GM12878 (cell line): ENCODE measurements around the gene ZBED1. TPM values are rescaled to one million over a fixed set of nuclear protein-coding genes. Genes with fewer than 3 reads are reported as not detected.

Experiments used
- ATAC-seq: fragments of 200-7000 bp; cut with Tn5 transposase; 3 replicates; pipeline ENCODE4 v1.9.1; 2020; ENCODE audit warnings: mild to moderate bottlenecking, moderate library complexity
- BruUV-seq: library from RNA; stranded (reverse); fragments of 400-500 nt; replicated peaks from 2 replicates; lab custom pipeline; 2021; lab: Mats Ljungman, UMichigan
- CTCF ChIA-PET: fragments of 300-600 bp; sonication (Branson Sonifier 250); formaldehyde crosslinking; extraction: SDS; loops from one replicate; lab custom pipeline; 2021; ENCODE audit warnings: inconsistent platforms; lab: Yijun Ruan, JAX
- POLR2A ChIA-PET: fragments of 350-600 bp; formaldehyde crosslinking; extraction: SDS; loops from one replicate; lab custom pipeline; 2021; ENCODE audit warnings: inconsistent platforms; lab: Charles Lee
- RAD21 ChIA-PET: fragments of 300-600 bp; sonication (Branson Sonifier 250); formaldehyde crosslinking; loops from one replicate; lab custom pipeline; 2023; ENCODE audit warnings: antibody characterized with exemption; ENCODE audit not compliant: unreplicated experiment; lab: Charles Lee
- SMC1A ChIA-PET: fragments of 300-600 bp; sonication (Branson Sonifier 250); formaldehyde crosslinking; loops from one replicate; lab custom pipeline; 2023; ENCODE audit not compliant: unreplicated experiment, uncharacterized antibody; lab: Charles Lee
- DNase-seq: peaks from one replicate; pipeline ENCODE4 v3.0.0-alpha.2; 2011; ENCODE audit warnings: low read depth, low spot score
- FAIRE-seq: peaks from 3 replicates; lab custom pipeline; 2011; peaks lifted over from hg19 to GRCh38; lab: Jason Lieb, UNC
- H2AFZ ChIP-seq: 2 replicates; pipeline ENCODE4 v1.6.0; 2011; ENCODE audit warnings: low read depth, low read length, control low read depth; ENCODE audit not compliant: control insufficient read depth
- H3K27ac ChIP-seq: 2 replicates; pipeline ENCODE4 v1.5.1; 2011; ENCODE audit warnings: control low read depth; ENCODE audit not compliant: control insufficient read depth, insufficient read depth
- H3K27me3 ChIP-seq, 2 experiments: replicated peaks in 1 of 2; 2 replicates each; pipeline versions ENCODE4 v1.6.0 to v1.6.1; 2011; ENCODE audit warnings: low read length in 1 of 2; ENCODE audit not compliant: control insufficient read depth in 2 of 2, insufficient read depth in 2 of 2
- H3K36me3 ChIP-seq, 2 experiments: 2 replicates each; pipeline ENCODE4 v1.5.1; 2011; ENCODE audit warnings: low read length in 1 of 2; ENCODE audit not compliant: control insufficient read depth in 2 of 2, insufficient read depth in 2 of 2
- H3K4me1 ChIP-seq: 2 replicates; pipeline ENCODE4 v1.6.1; 2011; ENCODE audit warnings: mild to moderate bottlenecking, low read length, moderate library complexity, mixed read lengths; ENCODE audit not compliant: control insufficient read depth, insufficient read depth
- H3K4me2 ChIP-seq: 2 replicates; pipeline ENCODE4 v1.6.0; 2011; ENCODE audit warnings: control low read depth; ENCODE audit not compliant: control insufficient read depth, insufficient read depth
- H3K4me3 ChIP-seq: fragments of 200-600 bp; sonication (generic); 2 replicates; pipeline ENCODE4 v1.5.1; 2016
- H3K79me2 ChIP-seq: 2 replicates; pipeline ENCODE4 v1.6.0; 2011; ENCODE audit warnings: low read length; ENCODE audit not compliant: control insufficient read depth, insufficient read depth
- H3K9ac ChIP-seq: 2 replicates; pipeline ENCODE4 v1.8.0; 2011; ENCODE audit warnings: low read length, control low read depth, mixed read lengths; ENCODE audit not compliant: control insufficient read depth, insufficient read depth
- H3K9me3 ChIP-seq: replicated peaks from 3 replicates; pipeline ENCODE4 v1.5.1; 2011; ENCODE audit warnings: mild to moderate bottlenecking, low read length; ENCODE audit not compliant: control insufficient read depth, insufficient read depth
- H4K20me1 ChIP-seq: 2 replicates; pipeline ENCODE4 v1.6.0; 2011; ENCODE audit not compliant: control insufficient read depth, insufficient read depth
- GABPA ChIP-seq: IDR thresholded peaks from 2 replicates; pipeline ENCODE4 v1.6.1; 2014; ENCODE audit warnings: antibody characterized with exemption, low read depth, mild to moderate bottlenecking, inconsistent platforms
- KLF5 ChIP-seq: fragments of 450-650 bp; IDR thresholded peaks from 2 replicates; pipeline ENCODE4 v1.6.1; 2014; ENCODE audit warnings: mild to moderate bottlenecking; ENCODE audit not compliant: partially characterized antibody
- MXI1 ChIP-seq: fragments of 150-350 bp; IDR thresholded peaks from 2 replicates; pipeline ENCODE4 v1.6.1; 2011; ENCODE audit warnings: low read depth, mild to moderate bottlenecking, inconsistent platforms, low read length, improper control_type of control experiment
- NFYB ChIP-seq: IDR thresholded peaks from 2 replicates; pipeline ENCODE4 v1.6.1; 2011; ENCODE audit warnings: low read depth, mild to moderate bottlenecking, low read length, improper control_type of control experiment, moderate library complexity; ENCODE audit not compliant: insufficient read depth
- NR2C2 ChIP-seq: IDR thresholded peaks from 2 replicates; pipeline ENCODE4 v1.6.1; 2011; ENCODE audit warnings: borderline replicate concordance, low read depth; ENCODE audit not compliant: control insufficient read depth, insufficient read length
- PAX8 ChIP-seq: fragments of 450-650 bp; IDR thresholded peaks from 2 replicates; pipeline ENCODE4 v1.6.1; 2017; ENCODE audit warnings: mild to moderate bottlenecking, moderate library complexity
- SIN3A ChIP-seq: IDR thresholded peaks from 2 replicates; pipeline ENCODE4 v1.6.1; 2012; ENCODE audit warnings: low read depth, low read length, improper control_type of control experiment
- WGBS: methylation state at CpG from one replicate; pipeline ENCODE4 v1.1.6; 2016; ENCODE audit warnings: low lambda C conversion rate; ENCODE audit not compliant: insufficient replicate concordance, insufficient coverage; ENCODE audit errors: missing lambda C conversion rate; 5-methylcytosine and 5-hydroxymethylcytosine counted together
- in situ Hi-C: fragments of 300-500 bp; cut with MboI; formaldehyde crosslinking; loops from 9 replicates; pipeline ENCODE4 v1.14.3; 2018; ENCODE audit warnings: mixed read lengths
- intact Hi-C: fragments of 100-400 bp; cut with micrococcal nuclease; formaldehyde crosslinking; loops from one replicate; pipeline ENCODE4 v1.14.2; 2022; ENCODE audit not compliant: unreplicated experiment
- polyA plus RNA-seq, 11 experiments: library from polyadenylated mRNA; depleted of rRNA in 4 of 11; unstranded in 6 of 11; stranded (reverse) in 5 of 11; fragments of >200 nt; fragmentation: Nextera tagmentation in 4 of 11; fragmentation: Illumina TruSeq in 1 of 11; extraction: Ambion mirVana in 4 of 11; extraction: Trizol in 1 of 11; gene quantifications; 1 replicate in 1 of 11; 2 replicates in 10 of 11; pipeline versions ENCODE4 v1.2.1 to v1.2.3, GENCODE V29; 2011 to 2016; ENCODE audit warnings: inconsistent platforms in 2 of 11, missing spikeins in 2 of 11, low read depth in 1 of 11
- total RNA-seq, 4 experiments: library from RNA; depleted of rRNA in 3 of 4; stranded (reverse); fragments of >200 nt in 3 of 4; fragmentation: Illumina TruSeq in 1 of 4; extraction: Trizol in 1 of 4; gene quantifications; 2 replicates each; pipeline versions ENCODE4 v1.2.1 to v1.2.3, GENCODE V29; 2013 to 2021
- TF ChIP-seq, protein P1 (sequence below): fragments of 450-650 bp; conservative IDR thresholded peaks from 2 replicates; pipeline ENCODE4 v1.6.1; 2017; ENCODE audit warnings: mild to moderate bottlenecking, moderate library complexity
- TF ChIP-seq, protein P2 (sequence below): IDR thresholded peaks from 2 replicates; pipeline ENCODE4 v1.6.1; 2011; ENCODE audit warnings: borderline replicate concordance, low read depth, mild to moderate bottlenecking, moderate library complexity, low read length; ENCODE audit not compliant: insufficient read depth, poor library complexity, severe bottlenecking
- TF ChIP-seq, protein P3 (sequence below): fragments of 150-350 bp; IDR thresholded peaks from 2 replicates; pipeline ENCODE4 v1.6.1; 2016; ENCODE audit warnings: low read depth, low read length

Gene ZBED1
- total and polyA plus RNA-seq, 10 of the 15 experiments (the other 5 are each of a cell fraction or from before 2014, with no cell fraction given), result 1.9 to 75.5 (median 40.5) TPM

DNA sequence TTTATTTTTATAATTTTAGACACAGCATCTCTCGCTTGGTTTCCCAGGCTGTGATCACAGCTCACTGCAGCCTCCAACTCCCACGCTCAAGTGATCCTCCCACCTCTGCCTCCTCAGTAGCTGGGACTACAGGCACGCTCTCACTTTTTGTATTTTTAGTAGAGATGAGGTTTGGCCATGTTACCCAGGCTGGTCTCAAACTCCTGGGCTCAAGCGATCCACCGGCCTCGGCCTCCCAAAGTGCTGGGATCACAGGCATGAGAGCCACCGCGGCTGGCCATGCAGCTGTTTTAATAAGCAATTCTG is 39.1 kb downstream of the ZBED1 start:
- Histone ChIP-seq H3K79me2 (no peaks in the 10 kb centered on the region; the same call in 1 of the 2 replicates), H3K36me3 (no peaks in the 10 kb centered on the region), H4K20me1 (no peaks in the 10 kb centered on the region), H3K4me2 (no peak overlapping the region), H2AFZ (no peak overlapping the region), H3K9ac (no peak overlapping the region), H3K27me3 (no peaks in the 10 kb centered on the region), H3K9me3 (no peaks in the 10 kb centered on the region; the same call in 2 of the 3 replicates), H3K4me3 (no peak overlapping the region), H3K27ac (no peak overlapping the region), H3K4me1 (no peaks in the 10 kb centered on the region)
- WGBS, result 96% methylated on average over 8 of the region's 8 CpGs
- no peak for TF ChIP-seq NR2C2
- TF ChIP-seq GABPA, result no peak
- TF ChIP-seq MXI1, result no peak
- TF ChIP-seq KLF5, result no peak
- no peak for TF ChIP-seq PAX8
- TF ChIP-seq, protein P1, sequence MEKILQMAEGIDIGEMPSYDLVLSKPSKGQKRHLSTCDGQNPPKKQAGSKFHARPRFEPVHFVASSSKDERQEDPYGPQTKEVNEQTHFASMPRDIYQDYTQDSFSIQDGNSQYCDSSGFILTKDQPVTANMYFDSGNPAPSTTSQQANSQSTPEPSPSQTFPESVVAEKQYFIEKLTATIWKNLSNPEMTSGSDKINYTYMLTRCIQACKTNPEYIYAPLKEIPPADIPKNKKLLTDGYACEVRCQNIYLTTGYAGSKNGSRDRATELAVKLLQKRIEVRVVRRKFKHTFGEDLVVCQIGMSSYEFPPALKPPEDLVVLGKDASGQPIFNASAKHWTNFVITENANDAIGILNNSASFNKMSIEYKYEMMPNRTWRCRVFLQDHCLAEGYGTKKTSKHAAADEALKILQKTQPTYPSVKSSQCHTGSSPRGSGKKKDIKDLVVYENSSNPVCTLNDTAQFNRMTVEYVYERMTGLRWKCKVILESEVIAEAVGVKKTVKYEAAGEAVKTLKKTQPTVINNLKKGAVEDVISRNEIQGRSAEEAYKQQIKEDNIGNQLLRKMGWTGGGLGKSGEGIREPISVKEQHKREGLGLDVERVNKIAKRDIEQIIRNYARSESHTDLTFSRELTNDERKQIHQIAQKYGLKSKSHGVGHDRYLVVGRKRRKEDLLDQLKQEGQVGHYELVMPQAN, result no peak
- TF ChIP-seq, protein P2, sequence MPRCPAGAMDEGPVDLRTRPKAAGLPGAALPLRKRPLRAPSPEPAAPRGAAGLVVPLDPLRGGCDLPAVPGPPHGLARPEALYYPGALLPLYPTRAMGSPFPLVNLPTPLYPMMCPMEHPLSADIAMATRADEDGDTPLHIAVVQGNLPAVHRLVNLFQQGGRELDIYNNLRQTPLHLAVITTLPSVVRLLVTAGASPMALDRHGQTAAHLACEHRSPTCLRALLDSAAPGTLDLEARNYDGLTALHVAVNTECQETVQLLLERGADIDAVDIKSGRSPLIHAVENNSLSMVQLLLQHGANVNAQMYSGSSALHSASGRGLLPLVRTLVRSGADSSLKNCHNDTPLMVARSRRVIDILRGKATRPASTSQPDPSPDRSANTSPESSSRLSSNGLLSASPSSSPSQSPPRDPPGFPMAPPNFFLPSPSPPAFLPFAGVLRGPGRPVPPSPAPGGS, result no peak
- TF ChIP-seq SIN3A, result no peak
- TF ChIP-seq, protein P3, sequence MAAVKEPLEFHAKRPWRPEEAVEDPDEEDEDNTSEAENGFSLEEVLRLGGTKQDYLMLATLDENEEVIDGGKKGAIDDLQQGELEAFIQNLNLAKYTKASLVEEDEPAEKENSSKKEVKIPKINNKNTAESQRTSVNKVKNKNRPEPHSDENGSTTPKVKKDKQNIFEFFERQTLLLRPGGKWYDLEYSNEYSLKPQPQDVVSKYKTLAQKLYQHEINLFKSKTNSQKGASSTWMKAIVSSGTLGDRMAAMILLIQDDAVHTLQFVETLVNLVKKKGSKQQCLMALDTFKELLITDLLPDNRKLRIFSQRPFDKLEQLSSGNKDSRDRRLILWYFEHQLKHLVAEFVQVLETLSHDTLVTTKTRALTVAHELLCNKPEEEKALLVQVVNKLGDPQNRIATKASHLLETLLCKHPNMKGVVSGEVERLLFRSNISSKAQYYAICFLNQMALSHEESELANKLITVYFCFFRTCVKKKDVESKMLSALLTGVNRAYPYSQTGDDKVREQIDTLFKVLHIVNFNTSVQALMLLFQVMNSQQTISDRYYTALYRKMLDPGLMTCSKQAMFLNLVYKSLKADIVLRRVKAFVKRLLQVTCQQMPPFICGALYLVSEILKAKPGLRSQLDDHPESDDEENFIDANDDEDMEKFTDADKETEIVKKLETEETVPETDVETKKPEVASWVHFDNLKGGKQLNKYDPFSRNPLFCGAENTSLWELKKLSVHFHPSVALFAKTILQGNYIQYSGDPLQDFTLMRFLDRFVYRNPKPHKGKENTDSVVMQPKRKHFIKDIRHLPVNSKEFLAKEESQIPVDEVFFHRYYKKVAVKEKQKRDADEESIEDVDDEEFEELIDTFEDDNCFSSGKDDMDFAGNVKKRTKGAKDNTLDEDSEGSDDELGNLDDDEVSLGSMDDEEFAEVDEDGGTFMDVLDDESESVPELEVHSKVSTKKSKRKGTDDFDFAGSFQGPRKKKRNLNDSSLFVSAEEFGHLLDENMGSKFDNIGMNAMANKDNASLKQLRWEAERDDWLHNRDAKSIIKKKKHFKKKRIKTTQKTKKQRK, result no peak
- TF ChIP-seq NFYB, result no peak
- CTCF ChIA-PET, result no interaction called here
- no peak for FAIRE-seq
- DNase-seq, result no peak
- RAD21 ChIA-PET, result no interaction called here
- POLR2A ChIA-PET, result no interaction called here
- BruUV-seq, result no TSS peak
- SMC1A ChIA-PET, result no interaction called here
- intact Hi-C loops, result no loop called here
- in situ Hi-C loops, result no loop called here
- ATAC-seq, result no peak
